Transverse colon (tissue), 4 donors: ENCODE measurements around the gene TUBB3. TPM values are rescaled to one million over a fixed set of nuclear protein-coding genes. Genes with fewer than 3 reads are reported as not detected.
A peak's percentile ranks its signal among the peaks of the same experiment; 100 is the strongest.

Experiments
- DNase-seq: peaks from one replicate; pipeline ENCODE4 v3.0.0-alpha.2; 2019
- H3K27ac ChIP-seq, 4 donors: fragments of 200-600 bp; sonication (generic); 2 replicates each; pipeline ENCODE4 v1.5.1; 2016 to 2018; ENCODE audit warnings: inconsistent platforms in 4 of 4
- H3K27me3 ChIP-seq: fragments of 200-600 bp; sonication (generic); 2 replicates; pipeline ENCODE4 v1.5.1; 2017; ENCODE audit warnings: inconsistent platforms
- H3K36me3 ChIP-seq, 4 donors: fragments of 200-600 bp; sonication (generic); 2 replicates each; pipeline ENCODE4 v1.5.1; 2017 to 2019; ENCODE audit warnings: inconsistent platforms in 4 of 4
- H3K4me1 ChIP-seq, 4 donors: fragments of 200-600 bp; sonication (generic); 2 replicates each; pipeline ENCODE4 v1.5.1; 2017 to 2020; ENCODE audit warnings: inconsistent platforms in 4 of 4
- H3K4me3 ChIP-seq, 4 donors: fragments of 200-600 bp; sonication (generic); 1 replicate in 1 of 4; 2 replicates in 3 of 4; pipeline versions ENCODE4 v1.5.1 to v1.6.1; 2017 to 2019; ENCODE audit warnings: inconsistent platforms in 4 of 4
- H3K9me3 ChIP-seq, 2 donors: fragments of 200-600 bp; sonication (generic); 2 replicates each; pipeline ENCODE4 v1.5.1; 2017 to 2019; ENCODE audit warnings: inconsistent platforms in 2 of 2
- CTCF ChIP-seq, 5 experiments: fragments of 200-600 bp in 3 of 5; fragments of 450-650 bp in 2 of 5; sonication (generic) in 3 of 5; IDR thresholded peaks; 1 replicate in 2 of 5; 2 replicates in 3 of 5; pipeline ENCODE4 v1.5.1; 2016 to 2017; ENCODE audit warnings: antibody characterized with exemption in 5 of 5, inconsistent platforms in 3 of 5, mild to moderate bottlenecking in 2 of 5, moderate library complexity in 1 of 5
- EP300 ChIP-seq: sonication (generic); formaldehyde crosslinking; IDR thresholded peaks from one replicate; pipeline ENCODE4 v1.6.1; 2017; ENCODE audit warnings: antibody characterized with exemption, low read depth
- POLR2A ChIP-seq: fragments of 450-650 bp; IDR thresholded peaks from one replicate; pipeline ENCODE4 v1.6.1; 2016; ENCODE audit warnings: antibody characterized with exemption, mild to moderate bottlenecking, moderate library complexity
- POLR2AphosphoS5 ChIP-seq, 3 donors: sonication (generic); formaldehyde crosslinking; IDR thresholded peaks; one replicate each; pipeline ENCODE4 v1.6.1; 2016; ENCODE audit warnings: antibody characterized with exemption in 3 of 3
- WGBS, 2 donors: methylation state at CpG; one replicate each; pipeline ENCODE4 v1.1.5; 2018; ENCODE audit warnings: low coverage in 1 of 2; 5-methylcytosine and 5-hydroxymethylcytosine counted together
- in situ Hi-C, 4 donors: fragments of 200-750 bp; cut with MboI; loops; one replicate each; pipeline versions ENCODE4 v1.15.0 to v1.15.1; 2017; ENCODE audit warnings: low sequenced_read_pairs in 3 of 4, low pct_ligation_motif_present in 1 of 4, low pct_unique_long_range_greater_than_20kb in 1 of 4
- intact Hi-C: fragments of 100-400 bp; cut with DNase I; formaldehyde crosslinking; loops from one replicate; pipeline ENCODE4 v1.15.1; 2023; ENCODE audit warnings: low total_unique reads
- total RNA-seq, 4 donors: library from RNA; depleted of rRNA; stranded (reverse); fragments of >200 nt; gene quantifications; one replicate each; pipeline ENCODE4 v1.1.0, GENCODE V29; 2016

TUBB3 gene
- total RNA-seq, 4 donors from 2014 or later: 2.4 to 12.7 (median 4.6) TPM

DNA sequence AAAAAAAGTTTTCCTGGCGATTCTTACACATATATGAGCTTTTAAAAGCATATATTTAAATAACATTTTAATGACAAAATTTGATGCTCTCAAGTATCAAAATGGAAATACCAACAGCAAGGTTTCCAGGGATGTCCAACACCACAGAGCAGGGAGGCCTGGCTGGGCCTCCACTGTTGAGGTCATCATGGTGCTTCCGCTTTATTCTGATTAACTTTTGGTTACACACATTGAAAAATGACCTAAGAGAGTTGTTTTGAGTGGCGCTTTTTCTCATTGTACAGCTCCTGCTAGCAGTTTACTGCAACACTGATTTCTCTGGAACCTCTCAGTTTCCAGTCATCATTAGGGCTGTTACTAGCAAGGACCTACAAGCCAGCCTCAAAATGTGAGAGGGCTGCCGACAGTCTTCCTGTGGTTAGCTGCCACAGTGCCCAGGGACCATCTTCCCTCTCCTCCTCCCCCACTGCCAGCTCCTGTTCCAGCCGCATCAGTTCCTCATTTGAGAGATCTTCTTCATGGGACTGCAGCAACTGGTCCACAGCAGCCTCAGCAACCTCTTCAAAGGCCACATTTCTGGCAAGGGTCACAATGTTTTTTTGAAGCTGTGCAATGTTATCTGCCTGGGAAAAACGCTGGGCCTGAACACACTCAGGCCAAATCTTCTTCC lies 46.7 kb downstream of the TUBB3 start:
- no peak for TF ChIP-seq POLR2A
- intact Hi-C loops: no loop called here

DNA sequence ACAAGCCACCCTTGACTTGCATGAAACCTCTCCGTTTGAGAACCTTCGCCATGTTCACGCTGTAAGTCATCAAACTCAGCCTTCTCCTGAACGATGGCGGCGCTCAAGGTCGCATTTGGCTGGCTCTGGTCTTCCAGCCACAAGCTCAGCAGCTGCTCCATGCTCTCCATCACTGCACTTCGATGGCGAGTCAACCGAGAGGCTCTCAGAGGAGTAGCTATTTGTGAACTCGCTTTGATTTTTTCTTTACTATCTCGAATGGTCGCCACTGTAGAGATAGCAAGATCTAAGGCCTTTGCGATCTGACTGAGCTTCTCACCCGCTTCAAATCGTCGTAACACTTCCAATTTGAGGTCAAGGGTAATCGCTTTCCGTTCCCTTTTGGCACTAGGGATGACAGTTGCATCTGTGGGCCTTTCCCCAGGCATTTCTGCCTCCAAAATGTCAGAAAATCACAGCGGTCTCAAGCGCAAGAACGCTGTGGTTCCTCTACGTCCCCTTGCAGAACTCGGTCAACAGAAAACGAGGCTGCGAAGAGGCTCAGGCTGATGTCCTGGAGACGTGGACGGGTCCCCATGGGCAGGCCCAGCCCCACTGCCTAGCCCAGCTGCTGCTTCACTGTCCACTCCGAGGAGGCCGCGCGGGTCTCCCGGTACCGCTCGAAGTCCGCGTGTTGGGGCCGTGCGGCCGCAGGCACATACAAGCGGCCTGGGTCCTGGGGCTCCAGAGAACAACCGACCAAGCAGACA lies 48.5 kb downstream of the TUBB3 start:
- Histone ChIP-seq H3K4me1 (peaks cover 0 to 37% (median 30%) of the 10 kb centered on the region in 4 donors), H3K27me3 (no peaks in the 10 kb centered on the region), H3K27ac (peak overlapping the region; percentile 94 to 98 (median 97)), H3K4me3 (peak overlapping the region; percentile 82 to 96 (median 90)), H3K36me3 (no peaks in the 10 kb centered on the region), H3K9me3 (no peaks in the 10 kb centered on the region)
- DNase-seq: peak; percentile 29
- no peak for TF ChIP-seq EP300
- TF ChIP-seq CTCF (IDR thresholded peaks at IDR 0.05): no peak
- TF ChIP-seq POLR2AphosphoS5 (IDR thresholded peaks at IDR 0.05): no peak
- no peak for TF ChIP-seq POLR2A
- 67 to 87% methylated on average over 12 to 42 of the region's 42 CpGs for WGBS, 2 donors
- intact Hi-C loops (no loop called here), in situ Hi-C loops (no loop called here)

More for the DNA sequence above, 46.7 kb downstream of the TUBB3 start:
- DNase-seq: no peak
- peaks cover 0 to 31% (median 27%) of the 10 kb centered on the region in 4 donors for H3K4me1 ChIP-seq
- no peaks in the 10 kb centered on the region for H3K36me3 ChIP-seq
- H3K9me3 ChIP-seq: no peaks in the 10 kb centered on the region
- H3K27me3 ChIP-seq: no peaks in the 10 kb centered on the region
- no peak overlapping the region for H3K4me3 ChIP-seq
- 76 to 86% methylated on average over 3 to 6 of the region's 6 CpGs for WGBS, 2 donors
- H3K27ac ChIP-seq: no peak overlapping the region
- in situ Hi-C loops: no loop called here

- Histone ChIP-seq H3K27ac (peak overlapping the region; percentile 94 to 98 (median 97)), H3K9me3 (no peaks in the 10 kb centered on the region), H3K36me3 (no peaks in the 10 kb centered on the region), H3K4me3 (peak overlapping the region; percentile 82 to 96 (median 90)), H3K27me3 (no peaks in the 10 kb centered on the region), H3K4me1 (peaks cover 0 to 37% (median 30%) of the 10 kb centered on the region in 4 donors)
- WGBS, 2 donors: 1 to 2% methylated on average over 10 to 90 of the region's 104 CpGs
- TF ChIP-seq POLR2A: peak; percentile 84
- TF ChIP-seq EP300: no peak
- peak; percentile 69 to 92 (median 90) for TF ChIP-seq POLR2AphosphoS5 (IDR thresholded peaks at IDR 0.05)
- TF ChIP-seq CTCF (IDR thresholded peaks at IDR 0.05): peak in 1 of 5 experiments; percentile 21
- in situ Hi-C loops: no loop called here
- peak; percentile 94 for DNase-seq
- intact Hi-C loops: no loop called here
These were observed 49.4 kb downstream of the TUBB3 start for GRCh38 chr16:89972244-89973234.

DNA sequence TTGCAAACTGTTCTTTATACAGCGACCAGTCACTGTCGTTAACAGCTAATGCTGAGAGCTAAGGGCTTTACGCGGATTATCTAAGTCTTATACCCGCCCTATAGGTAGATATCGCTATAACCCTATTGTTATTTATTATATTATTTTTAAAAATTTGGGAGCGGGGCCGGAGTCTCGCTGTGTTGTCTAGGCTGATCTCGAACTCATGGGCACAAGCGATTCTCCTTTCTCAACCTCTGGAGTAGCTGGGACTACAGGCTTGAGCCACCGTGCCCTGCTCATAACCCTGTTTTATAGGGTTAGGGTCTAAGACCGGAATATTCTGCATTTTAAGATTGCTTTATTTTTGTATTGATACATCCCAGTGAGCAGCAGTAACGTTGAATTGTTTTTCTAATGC lies 50.1 kb downstream of the TUBB3 start:
- Histone ChIP-seq H3K9me3 (no peaks in the 10 kb centered on the region), H3K27me3 (no peaks in the 10 kb centered on the region), H3K36me3 (no peaks in the 10 kb centered on the region), H3K27ac (peak overlapping the region; percentile 94 to 98 (median 97)), H3K4me1 (peaks cover 0 to 37% (median 30%) of the 10 kb centered on the region in 4 donors), H3K4me3 (peak overlapping the region; percentile 82 to 96 (median 90))
- TF ChIP-seq CTCF (IDR thresholded peaks at IDR 0.05): no peak
- 9 to 15% methylated on average over 13 to 14 of the region's 14 CpGs for WGBS, 2 donors
- in situ Hi-C loops: no loop called here
- no peak for DNase-seq
- intact Hi-C loops: no loop called here
